Thyroid gland (tissue), 4 donors: Measurements from ENCODE around the gene RBMS1.

ENCODE experiments used
- CTCF ChIP-seq, 6 experiments: fragments of 200-600 bp in 3 of 6; fragments of 450-650 bp in 3 of 6; sonication (generic) in 3 of 6; IDR thresholded peaks; one replicate each; pipeline ENCODE4 v1.5.1; 2016 to 2019; ENCODE audit warnings: antibody characterized with exemption in 6 of 6, mild to moderate bottlenecking in 2 of 6, inconsistent platforms in 1 of 6, moderate library complexity in 1 of 6
- POLR2A ChIP-seq, 2 donors: fragments of 450-650 bp; IDR thresholded peaks; one replicate each; pipeline ENCODE4 v1.6.1; 2017; ENCODE audit warnings: antibody characterized with exemption in 2 of 2, mild to moderate bottlenecking in 2 of 2, moderate library complexity in 1 of 2

- TF ChIP-seq CTCF (IDR thresholded peaks at IDR 0.05) (no peak), POLR2A (IDR thresholded peaks at IDR 0.05) (no peak)
Observed at GRCh38 chr2:160279813-160280465, 213.7 kb downstream of the RBMS1 start.
